Mesenchymal stem cell (in vitro differentiated cells and primary cell): ENCODE results near the gene LGALSL.

Experiments
- DNase-seq: peaks from one replicate; pipeline ENCODE4 v3.0.0-alpha.2; 2013
- H2AFZ ChIP-seq: one replicate; pipeline ENCODE4 v1.6.1; 2013; ENCODE audit warnings: low read depth, mild to moderate bottlenecking, control low read depth, inconsistent platforms, low read length, moderate library complexity
- H2AK5ac ChIP-seq: 2 replicates; pipeline ENCODE4 v1.6.1; 2013; ENCODE audit warnings: low read length, moderate library complexity, mild to moderate bottlenecking, inconsistent platforms; ENCODE audit not compliant: severe bottlenecking
- H2BK120ac ChIP-seq: one replicate; pipeline ENCODE4 v1.6.1; 2013; ENCODE audit warnings: low read depth, mild to moderate bottlenecking, inconsistent platforms, low read length, moderate library complexity
- H2BK12ac ChIP-seq, 2 experiments: one replicate each; pipeline ENCODE4 v1.6.1; 2013; ENCODE audit warnings: inconsistent platforms in 2 of 2, low read length in 2 of 2, mild to moderate bottlenecking in 2 of 2, moderate library complexity in 2 of 2, control low read depth in 1 of 2
- H2BK15ac ChIP-seq: one replicate; pipeline ENCODE4 v1.6.1; 2013; ENCODE audit warnings: mild to moderate bottlenecking, low read depth, inconsistent platforms; ENCODE audit not compliant: poor library complexity, severe bottlenecking
- H2BK5ac ChIP-seq: 2 replicates; pipeline ENCODE4 v1.6.1; 2013; ENCODE audit warnings: low read depth, mild to moderate bottlenecking, low read length, control low read depth, inconsistent platforms; ENCODE audit not compliant: poor library complexity, severe bottlenecking
- H3K14ac ChIP-seq, 2 experiments: one replicate each; pipeline ENCODE4 v1.6.1; 2013; ENCODE audit warnings: inconsistent platforms in 2 of 2, low read length in 2 of 2, control low read depth in 1 of 2, mild to moderate bottlenecking in 1 of 2, moderate library complexity in 1 of 2
- H3K18ac ChIP-seq, 2 experiments: one replicate each; pipeline ENCODE4 v1.6.1; 2013; ENCODE audit warnings: inconsistent platforms in 2 of 2, low read length in 2 of 2, control low read depth in 1 of 2, low read depth in 1 of 2, mild to moderate bottlenecking in 1 of 2
- H3K23ac ChIP-seq, 2 experiments: one replicate each; pipeline ENCODE4 v1.6.1; 2013; ENCODE audit warnings: inconsistent platforms in 2 of 2, low read length in 2 of 2, mild to moderate bottlenecking in 2 of 2, moderate library complexity in 2 of 2, control low read depth in 1 of 2
- H3K27ac ChIP-seq: 2 replicates; pipeline ENCODE4 v1.5.1; 2013; ENCODE audit warnings: mild to moderate bottlenecking, moderate library complexity, low read length, control low read depth, inconsistent platforms; ENCODE audit not compliant: poor library complexity, severe bottlenecking
- H3K27me3 ChIP-seq, 2 experiments: 2 replicates each; pipeline versions ENCODE4 v1.6.1 to v1.7.0; 2013; ENCODE audit warnings: low read length in 2 of 2, mild to moderate bottlenecking in 2 of 2, moderate library complexity in 2 of 2, control low read depth in 1 of 2, inconsistent platforms in 1 of 2; ENCODE audit not compliant: control insufficient read depth in 1 of 2, insufficient read depth in 1 of 2
- H3K36me3 ChIP-seq, 2 experiments: 2 replicates each; pipeline versions ENCODE4 v1.6.1 to v1.7.0; 2013; ENCODE audit warnings: low read length in 2 of 2, control low read depth in 1 of 2, inconsistent platforms in 1 of 2, low read depth in 1 of 2, mild to moderate bottlenecking in 1 of 2; ENCODE audit not compliant: insufficient read depth in 2 of 2, control insufficient read depth in 1 of 2
- H3K4ac ChIP-seq, 2 experiments: one replicate each; pipeline ENCODE4 v1.6.1; 2013; ENCODE audit warnings: inconsistent platforms in 2 of 2, low read length in 2 of 2, mild to moderate bottlenecking in 2 of 2, moderate library complexity in 2 of 2, control low read depth in 1 of 2, low read depth in 1 of 2
- H3K4me1 ChIP-seq: 2 replicates; pipeline ENCODE4 v1.6.1; 2013; ENCODE audit warnings: low read depth, low read length, control low read depth; ENCODE audit not compliant: control insufficient read depth, insufficient read depth
- H3K4me2 ChIP-seq: 2 replicates; pipeline ENCODE4 v1.6.1; 2013; ENCODE audit warnings: low read length, mild to moderate bottlenecking, inconsistent platforms; ENCODE audit not compliant: poor library complexity, severe bottlenecking
- H3K4me3 ChIP-seq, 2 experiments: 2 replicates each; pipeline versions ENCODE4 v1.5.1 to v1.7.0; 2013; ENCODE audit warnings: low read length in 2 of 2, mild to moderate bottlenecking in 2 of 2, control low read depth in 1 of 2, low read depth in 1 of 2; ENCODE audit not compliant: insufficient read depth in 1 of 2
- H3K79me1 ChIP-seq: replicated peaks from 2 replicates; pipeline ENCODE4 v1.6.1; 2013; ENCODE audit warnings: mild to moderate bottlenecking, control low read depth, low read length, inconsistent platforms; ENCODE audit not compliant: poor library complexity, severe bottlenecking
- H3K9ac ChIP-seq: 2 replicates; pipeline ENCODE4 v1.7.0; 2013; ENCODE audit warnings: mild to moderate bottlenecking, low read length, moderate library complexity
- H3K9me3 ChIP-seq: 2 replicates; pipeline ENCODE4 v1.7.0; 2013; ENCODE audit warnings: mild to moderate bottlenecking, low read length; ENCODE audit not compliant: control insufficient read depth
- H4K8ac ChIP-seq: one replicate; pipeline ENCODE4 v1.6.1; 2013; ENCODE audit warnings: inconsistent platforms, mild to moderate bottlenecking, low read length, moderate library complexity
- H4K91ac ChIP-seq: one replicate; pipeline ENCODE4 v1.6.1; 2013; ENCODE audit warnings: mild to moderate bottlenecking, low read length, inconsistent platforms
- whole genome bisulfite sequencing: methylation state at CpG from one replicate; pipeline ENCODE4 v1.1.7; 2013; ENCODE audit warnings: mixed read lengths; 5-methylcytosine and 5-hydroxymethylcytosine counted together

The LGALSL gene

GRCh38 chr2:64470766-64471295 is 16.9 kb downstream of the LGALSL start:
- Histone ChIP-seq H3K27ac (no peak overlapping the region), H3K4ac (no peak overlapping the region), H3K23ac (no peak overlapping the region), H3K9ac (no peak overlapping the region), H2BK120ac (no peak overlapping the region), H2AK5ac (no peak overlapping the region), H3K18ac (no peak overlapping the region), H2BK12ac (no peak overlapping the region), H3K9me3 (no peaks in the 10 kb centered on the region), H4K91ac (no peak overlapping the region), H3K27me3 (peaks cover 5 to 23% of the 10 kb centered on the region in 2 experiments), H4K8ac (no peak overlapping the region), H3K4me1 (no peaks in the 10 kb centered on the region), H3K79me1 (no peaks in the 10 kb centered on the region), H3K14ac (no peak overlapping the region), H2BK5ac (no peak overlapping the region), H2BK15ac (no peak overlapping the region), H3K4me3 (no peak overlapping the region), H3K36me3 (no peaks in the 10 kb centered on the region), H3K4me2 (no peak overlapping the region), H2AFZ (no peak overlapping the region)
- no peak for DNase-seq
- 94% methylated on average over 5 of the region's 6 CpGs for WGBS

- no peak for DNase-seq
- H2BK5ac ChIP-seq, result no peak overlapping the region
- no peaks in the 10 kb centered on the region for H3K4me1 ChIP-seq
- H3K18ac ChIP-seq, result no peak overlapping the region
- H2BK120ac ChIP-seq, result no peak overlapping the region
- H3K14ac ChIP-seq, result no peak overlapping the region
- no peak overlapping the region for H2AK5ac ChIP-seq
- no peaks in the 10 kb centered on the region for H3K9me3 ChIP-seq
- H2AFZ ChIP-seq, result no peak overlapping the region
- no peaks in the 10 kb centered on the region for H3K36me3 ChIP-seq
- no peak overlapping the region for H3K4me2 ChIP-seq
- H3K23ac ChIP-seq, result no peak overlapping the region
- peaks cover 5 to 25% of the 10 kb centered on the region in 2 experiments for H3K27me3 ChIP-seq
- no peaks in the 10 kb centered on the region for H3K79me1 ChIP-seq
- no peak overlapping the region for H3K9ac ChIP-seq
- no peak overlapping the region for H3K4ac ChIP-seq
- no peak overlapping the region for H3K27ac ChIP-seq
- no peak overlapping the region for H3K4me3 ChIP-seq
- no peak overlapping the region for H2BK12ac ChIP-seq
- H2BK15ac ChIP-seq, result no peak overlapping the region
- H4K91ac ChIP-seq, result no peak overlapping the region
- WGBS, result 91% methylated on average over 3 of the region's 4 CpGs
- H4K8ac ChIP-seq, result no peak overlapping the region
These were observed 17.6 kb downstream of the LGALSL start for GRCh38 chr2:64471600-64471999.

GRCh38 chr2:64472881-64473280 is 18.9 kb downstream of the LGALSL start:
- Histone ChIP-seq H3K4me2 (no peak overlapping the region), H2AFZ (no peak overlapping the region), H2BK120ac (no peak overlapping the region), H2AK5ac (no peak overlapping the region), H3K4ac (no peak overlapping the region), H2BK5ac (no peak overlapping the region), H3K18ac (no peak overlapping the region), H3K27ac (no peak overlapping the region), H3K14ac (no peak overlapping the region), H3K79me1 (no peaks in the 10 kb centered on the region), H3K4me3 (no peak overlapping the region), H4K8ac (no peak overlapping the region), H3K4me1 (no peaks in the 10 kb centered on the region), H3K36me3 (no peaks in the 10 kb centered on the region), H2BK15ac (no peak overlapping the region), H3K9ac (no peak overlapping the region), H3K27me3 (peaks cover 5 to 25% of the 10 kb centered on the region in 2 experiments), H3K23ac (no peak overlapping the region), H2BK12ac (no peak overlapping the region), H3K9me3 (no peaks in the 10 kb centered on the region), H4K91ac (no peak overlapping the region)
- no peak for DNase-seq
- WGBS, result 85% methylated on average over 3 of the region's 3 CpGs

- Histone ChIP-seq H3K79me1 (no peaks in the 10 kb centered on the region), H2BK15ac (no peak overlapping the region), H3K27ac (no peak overlapping the region), H4K8ac (no peak overlapping the region), H3K27me3 (peaks cover 5 to 25% of the 10 kb centered on the region in 2 experiments), H2BK120ac (no peak overlapping the region), H2AK5ac (no peak overlapping the region), H3K18ac (no peak overlapping the region), H3K4ac (no peak overlapping the region), H3K4me1 (no peaks in the 10 kb centered on the region), H2AFZ (no peak overlapping the region), H2BK5ac (no peak overlapping the region), H3K9ac (no peak overlapping the region), H3K4me2 (no peak overlapping the region), H4K91ac (no peak overlapping the region), H3K9me3 (no peaks in the 10 kb centered on the region), H3K14ac (no peak overlapping the region), H3K36me3 (no peaks in the 10 kb centered on the region), H3K23ac (no peak overlapping the region), H2BK12ac (no peak overlapping the region), H3K4me3 (no peak overlapping the region)
- 70% methylated on average over 4 of the region's 4 CpGs for WGBS
- DNase-seq, result no peak
These were observed 20.2 kb downstream of the LGALSL start for GRCh38 chr2:64474121-64474571.
